Activated CD4-positive, alpha-beta T cell treated with anti-CD3 and anti-CD28 coated beads, Interleukin-2, amount 10 ng/mL, durations not matched to agents 7 days and 5 days (primary cell): ENCODE measurements around the gene GAK. TPM values are rescaled to one million over a fixed set of nuclear protein-coding genes. Genes with fewer than 3 reads are reported as not detected.

Experiments used
- CTCF ChIA-PET: fragments of 350-600 bp; sonication (Branson Sonifier 250); formaldehyde crosslinking; loops from one replicate; lab custom pipeline; 2021; ENCODE audit warnings: antibody characterized with exemption; lab: Charles Lee
- POLR2A ChIA-PET: fragments of 350-600 bp; sonication (Branson Sonifier 250); formaldehyde crosslinking; loops from one replicate; lab custom pipeline; 2021; ENCODE audit warnings: antibody characterized with exemption; lab: Charles Lee
- DNase-seq: peaks from one replicate; pipeline ENCODE4 v3.0.0-alpha.2; 2020
- H3K27ac Mint-ChIP-seq: one replicate; pipeline ENCODE4 v1.8.0; 2021; ENCODE audit warnings: mild to moderate bottlenecking, moderate library complexity, mixed read lengths
- H3K27me3 Mint-ChIP-seq: one replicate; pipeline ENCODE4 v1.8.0; 2021; ENCODE audit warnings: mixed read lengths
- H3K36me3 Mint-ChIP-seq: one replicate; pipeline ENCODE4 v1.8.0; 2021; ENCODE audit warnings: low read depth, mixed read lengths
- H3K4me1 Mint-ChIP-seq: one replicate; pipeline ENCODE4 v1.8.0; 2021; ENCODE audit warnings: mixed read lengths
- H3K4me3 Mint-ChIP-seq: one replicate; pipeline ENCODE4 v1.8.0; 2021; ENCODE audit warnings: mild to moderate bottlenecking, moderate library complexity, mixed read lengths
- H3K9me3 Mint-ChIP-seq: one replicate; pipeline ENCODE4 v1.8.0; 2021; ENCODE audit warnings: mixed read lengths
- total RNA-seq, 2 experiments: library from RNA; stranded (reverse); gene quantifications; one replicate each; pipeline ENCODE4 v1.2.3, GENCODE V29; 2021

The GAK gene
- total RNA-seq, 2 experiments from 2014 or later, result 133 to 148 TPM

DNA sequence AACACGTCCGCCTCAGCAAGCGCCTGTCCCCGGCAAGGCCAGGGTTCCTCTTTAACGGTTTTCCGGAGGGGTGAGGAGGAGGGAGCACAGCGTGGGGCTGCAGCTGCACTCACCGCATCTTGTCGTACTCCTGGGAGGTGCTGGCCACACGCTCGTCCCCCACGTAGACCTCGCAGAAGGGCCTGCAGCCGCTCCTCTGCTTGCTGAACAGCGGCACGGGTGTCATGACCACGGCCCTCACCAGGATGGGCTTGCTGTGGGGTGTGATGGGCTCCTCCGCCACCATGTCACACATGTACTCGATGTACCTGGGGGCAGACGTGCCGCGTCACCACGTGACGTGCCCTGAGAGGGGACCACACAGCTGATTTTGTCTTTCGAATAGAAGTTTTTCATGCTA is 54.6 kb downstream of the GAK start:
- Mint-ChIP-seq H3K36me3 (peaks cover 58% of the 10 kb centered on the region), H3K9me3 (no peaks in the 10 kb centered on the region), H3K4me3 (no peak overlapping the region), H3K4me1 (peaks cover 28% of the 10 kb centered on the region), H3K27ac (no peak overlapping the region), H3K27me3 (no peaks in the 10 kb centered on the region)
- POLR2A ChIA-PET, result no interaction called here
- CTCF ChIA-PET, result interaction anchor here (0.9 kb wide), 1 partner anchor 11 kb away, joined by 3 read pairs; no protein-coding TSS in a partner anchor
- no peak for DNase-seq

DNA sequence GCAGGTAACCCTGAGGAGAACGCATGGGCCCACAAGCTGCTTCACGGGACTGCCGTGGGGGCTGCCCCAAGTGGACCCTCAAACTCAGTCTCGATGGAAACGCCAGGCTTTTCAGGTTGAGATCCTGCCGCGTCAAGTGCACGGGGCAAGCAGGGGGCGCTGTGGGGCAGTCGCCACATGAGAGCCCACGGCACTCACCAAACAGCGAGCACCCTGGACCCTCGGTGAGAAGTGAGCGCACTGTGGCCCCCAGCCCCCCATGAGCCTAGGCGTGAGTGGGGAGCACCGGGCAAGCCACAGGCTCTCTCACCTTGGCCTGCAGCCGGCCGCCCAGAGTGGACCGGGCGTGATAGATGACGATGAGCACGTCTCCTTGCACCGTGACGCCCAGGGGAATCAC is 55.3 kb downstream of the GAK start:
- CTCF ChIA-PET, result interaction anchor here (0.9 kb wide), 1 partner anchor 10 kb away, joined by 3 read pairs; no protein-coding TSS in a partner anchor
- Mint-ChIP-seq H3K4me1 (peaks cover 28% of the 10 kb centered on the region), H3K9me3 (no peaks in the 10 kb centered on the region)

DNA sequence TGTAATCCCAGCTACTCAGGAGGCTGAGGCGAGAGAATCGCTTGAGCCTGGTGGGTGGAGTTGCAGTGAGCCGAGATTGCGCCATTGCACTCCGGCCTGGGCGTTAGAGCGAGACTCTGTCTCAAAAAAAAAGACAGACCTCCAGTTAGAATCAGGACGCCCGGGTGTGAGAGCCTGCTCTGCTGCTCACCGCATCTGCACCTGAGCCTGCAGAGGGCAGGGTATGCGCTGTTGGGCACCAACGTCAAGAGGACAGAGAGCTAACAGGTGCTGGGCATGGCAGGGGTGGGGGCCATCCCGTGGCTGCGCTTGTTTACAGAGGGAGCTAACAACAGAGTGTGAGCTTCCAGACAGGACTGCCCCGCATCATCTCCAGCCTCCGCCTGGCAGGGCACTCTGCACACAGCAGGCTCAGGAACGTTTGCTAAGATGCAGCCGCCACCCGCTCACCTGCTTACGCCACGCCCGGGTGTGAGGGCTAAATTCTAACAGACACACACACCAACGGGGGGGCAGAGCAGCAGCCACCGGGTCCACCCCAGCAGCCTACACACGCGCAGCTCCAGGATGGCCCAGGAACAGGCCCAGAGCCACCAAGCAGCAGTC is 56.2 kb downstream of the GAK start:
- ChIA-PET CTCF (no interaction called here), POLR2A (interaction anchor here (0.7 kb wide), 1 partner anchor 152 kb away, joined by 3 read pairs; no protein-coding TSS in a partner anchor)
- no peak overlapping the region for H3K4me3 Mint-ChIP-seq
- H3K9me3 Mint-ChIP-seq, result no peaks in the 10 kb centered on the region
- no peak for DNase-seq
- no peak overlapping the region for H3K27ac Mint-ChIP-seq
- H3K27me3 Mint-ChIP-seq, result no peaks in the 10 kb centered on the region
- peaks cover 56% of the 10 kb centered on the region for H3K36me3 Mint-ChIP-seq
- peaks cover 28% of the 10 kb centered on the region for H3K4me1 Mint-ChIP-seq

More for the DNA sequence above, 55.3 kb downstream of the GAK start:
- H3K27me3 Mint-ChIP-seq, result no peaks in the 10 kb centered on the region
- DNase-seq, result no peak
- POLR2A ChIA-PET, result no interaction called here
- H3K36me3 Mint-ChIP-seq, result peaks cover 56% of the 10 kb centered on the region
- no peak overlapping the region for H3K27ac Mint-ChIP-seq
- H3K4me3 Mint-ChIP-seq, result no peak overlapping the region

DNA sequence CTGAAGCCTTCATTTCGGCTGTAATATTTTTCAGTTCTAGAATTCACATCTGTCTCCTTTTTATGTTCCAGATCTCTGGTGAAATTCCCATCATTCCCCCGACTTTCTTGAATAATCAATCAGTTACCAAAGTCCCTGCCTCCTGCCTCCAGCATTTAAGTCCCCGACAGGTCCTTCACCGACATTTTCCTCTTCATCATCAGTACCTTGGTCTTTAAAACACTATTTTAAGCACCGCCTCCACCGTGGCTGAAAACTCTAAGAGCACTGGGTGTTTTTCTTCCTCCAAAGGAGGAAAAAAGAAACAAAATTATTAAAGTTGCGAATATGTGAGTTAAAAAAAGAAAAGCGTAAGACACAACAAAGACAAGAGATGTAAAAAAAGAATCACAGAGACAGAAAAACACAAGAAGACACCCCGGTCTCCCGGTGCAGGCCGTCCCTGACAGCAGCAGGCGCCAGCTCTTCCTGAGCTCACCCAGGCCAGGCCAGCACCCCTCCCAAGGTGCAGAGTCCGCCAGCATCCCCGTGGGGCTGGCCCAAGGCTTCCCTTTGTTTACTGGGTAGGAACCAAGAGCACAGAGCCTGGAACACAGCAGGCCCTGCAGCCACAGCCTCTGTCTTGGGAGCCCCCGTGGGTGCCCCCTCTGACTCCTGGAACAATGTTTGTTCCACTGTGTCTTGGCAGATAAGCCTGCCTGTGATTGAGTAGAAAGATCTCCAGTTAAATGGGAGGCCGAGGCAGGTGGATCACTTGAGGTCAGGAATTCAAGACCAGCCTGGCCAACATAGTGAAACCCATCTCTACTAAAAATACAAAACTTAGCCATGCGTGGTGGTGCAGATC is 56.9 kb downstream of the GAK start:
- POLR2A ChIA-PET, result interaction anchor here (0.7 kb wide), 1 partner anchor 151 kb away, joined by 3 read pairs; no protein-coding TSS in a partner anchor
- no peaks in the 10 kb centered on the region for H3K9me3 Mint-ChIP-seq
- H3K4me1 Mint-ChIP-seq, result peaks cover 24% of the 10 kb centered on the region
- H3K27me3 Mint-ChIP-seq, result no peaks in the 10 kb centered on the region
- H3K36me3 Mint-ChIP-seq, result peaks cover 58% of the 10 kb centered on the region
- H3K27ac Mint-ChIP-seq, result no peak overlapping the region
- no peak overlapping the region for H3K4me3 Mint-ChIP-seq
- no peak for DNase-seq
- CTCF ChIA-PET, result no interaction called here

DNA sequence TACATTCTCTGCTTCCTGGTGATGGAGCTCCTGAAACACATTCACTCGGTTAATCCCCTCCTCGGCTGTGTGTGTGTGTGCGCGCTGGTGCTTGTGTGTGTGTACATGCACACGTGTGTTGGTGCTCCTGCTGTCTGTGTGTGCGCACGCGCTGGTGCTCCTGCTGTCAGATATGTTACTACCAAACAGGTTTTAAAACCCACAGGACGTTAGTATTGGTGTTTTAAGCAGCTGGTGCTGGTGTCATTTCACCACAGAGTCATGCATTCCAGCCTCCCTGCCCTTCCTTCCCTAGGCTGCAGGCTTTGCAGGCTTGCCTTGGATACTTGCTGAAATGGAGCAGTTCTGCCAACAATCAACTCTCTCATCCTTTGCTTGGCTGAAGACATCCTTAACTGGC is 58.1 kb downstream of the GAK start:
- Mint-ChIP-seq H3K36me3 (peaks cover 60% of the 10 kb centered on the region), H3K4me1 (peaks cover 13% of the 10 kb centered on the region), H3K4me3 (no peak overlapping the region), H3K27me3 (no peaks in the 10 kb centered on the region), H3K9me3 (peaks cover 6% of the 10 kb centered on the region), H3K27ac (no peak overlapping the region)
- no peak for DNase-seq
- CTCF ChIA-PET, result no interaction called here
- POLR2A ChIA-PET, result no interaction called here

DNA sequence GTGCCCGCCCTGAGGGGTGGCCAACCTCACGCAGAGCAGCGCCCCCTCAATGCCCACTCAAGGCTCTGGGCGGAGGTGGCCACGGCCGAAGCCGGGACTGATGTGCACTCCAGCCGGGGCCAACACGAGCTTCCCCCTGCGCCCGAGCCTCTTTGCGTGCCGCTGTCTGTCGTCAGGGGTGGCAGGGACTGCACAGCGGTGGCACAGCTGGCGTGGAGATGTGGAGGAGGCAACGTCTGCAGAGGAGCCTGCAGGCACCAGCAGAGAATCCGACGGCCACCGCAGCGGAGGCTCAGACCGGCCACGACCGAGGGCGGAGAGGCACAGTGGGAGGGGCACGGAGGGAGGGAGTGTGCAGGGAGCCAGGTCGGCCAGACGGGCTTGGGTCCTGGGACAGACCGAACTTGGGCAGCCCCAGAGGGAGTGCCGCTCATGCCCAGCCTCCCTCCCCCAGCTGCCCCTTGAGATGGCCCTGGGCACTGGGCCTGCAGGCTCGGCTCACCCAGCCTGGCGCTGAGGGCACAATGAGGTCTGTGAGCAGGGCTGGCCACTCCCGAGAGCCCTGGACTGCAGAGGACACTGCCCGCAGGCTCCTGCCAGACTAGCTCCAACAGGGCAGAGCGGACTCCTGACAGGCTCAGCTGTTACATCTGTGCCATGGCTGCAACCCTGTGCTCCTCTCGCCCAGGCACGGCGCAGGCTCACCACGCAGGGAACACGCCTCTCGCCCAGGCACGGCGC is 59.7 kb downstream of the GAK start:
- CTCF ChIA-PET, result no interaction called here
- peaks cover 56% of the 10 kb centered on the region for H3K36me3 Mint-ChIP-seq
- H3K27me3 Mint-ChIP-seq, result no peaks in the 10 kb centered on the region
- no peak for DNase-seq
- POLR2A ChIA-PET, result no interaction called here
- peaks cover 6% of the 10 kb centered on the region for H3K9me3 Mint-ChIP-seq
- H3K4me3 Mint-ChIP-seq, result no peak overlapping the region
- no peaks in the 10 kb centered on the region for H3K4me1 Mint-ChIP-seq
- no peak overlapping the region for H3K27ac Mint-ChIP-seq

DNA sequence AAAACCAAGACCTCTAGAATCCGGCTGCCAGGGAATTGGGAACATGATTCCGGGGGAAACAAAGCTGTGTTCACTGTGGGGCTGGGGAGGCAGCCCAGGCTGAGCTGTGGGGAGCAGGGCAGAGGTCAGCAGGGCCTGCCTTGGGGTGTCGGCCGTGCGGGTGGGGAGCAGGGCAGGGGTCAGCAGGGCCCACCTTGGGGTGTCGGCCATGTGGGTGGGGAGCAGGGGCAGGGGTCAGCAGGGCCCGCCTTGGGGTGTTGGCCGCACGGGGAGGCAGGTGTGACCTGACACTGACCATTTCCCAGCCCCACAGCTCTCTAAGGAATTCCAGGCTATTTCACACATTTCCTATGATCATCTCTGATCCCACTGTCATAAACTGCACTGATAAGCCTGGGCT is 60.6 kb downstream of the GAK start:
- POLR2A ChIA-PET, result no interaction called here
- CTCF ChIA-PET, result no interaction called here
- H3K27me3 Mint-ChIP-seq, result no peaks in the 10 kb centered on the region
- H3K36me3 Mint-ChIP-seq, result peaks cover 50% of the 10 kb centered on the region
- no peak overlapping the region for H3K4me3 Mint-ChIP-seq
- H3K4me1 Mint-ChIP-seq, result no peaks in the 10 kb centered on the region
- DNase-seq, result no peak
- H3K9me3 Mint-ChIP-seq, result peaks cover 6% of the 10 kb centered on the region
- no peak overlapping the region for H3K27ac Mint-ChIP-seq

DNA sequence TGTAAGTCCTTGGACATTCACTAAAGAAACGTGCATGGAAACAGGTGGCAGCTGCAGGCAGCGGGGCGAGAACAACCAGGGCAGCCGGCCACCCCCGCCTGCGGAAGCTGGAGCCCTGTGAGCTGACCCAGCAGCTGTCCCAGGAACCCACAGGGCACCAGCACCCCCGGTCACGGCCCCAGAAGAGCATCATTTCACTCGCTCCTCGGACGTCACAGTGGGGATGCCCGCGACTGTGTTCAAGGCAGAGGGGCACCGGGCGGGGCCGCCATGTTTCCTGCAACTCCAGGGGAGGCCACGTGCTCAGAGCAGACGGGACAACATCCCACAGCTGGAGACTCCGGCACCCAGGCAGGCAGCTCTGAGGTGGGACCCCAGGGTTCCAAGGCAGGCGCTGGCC is 61.2 kb downstream of the GAK start:
- CTCF ChIA-PET, result no interaction called here
- DNase-seq, result no peak
- Mint-ChIP-seq H3K4me3 (no peak overlapping the region), H3K36me3 (peaks cover 47% of the 10 kb centered on the region), H3K27me3 (no peaks in the 10 kb centered on the region), H3K4me1 (no peaks in the 10 kb centered on the region), H3K27ac (no peak overlapping the region), H3K9me3 (peaks cover 6% of the 10 kb centered on the region)
- POLR2A ChIA-PET, result no interaction called here

DNA sequence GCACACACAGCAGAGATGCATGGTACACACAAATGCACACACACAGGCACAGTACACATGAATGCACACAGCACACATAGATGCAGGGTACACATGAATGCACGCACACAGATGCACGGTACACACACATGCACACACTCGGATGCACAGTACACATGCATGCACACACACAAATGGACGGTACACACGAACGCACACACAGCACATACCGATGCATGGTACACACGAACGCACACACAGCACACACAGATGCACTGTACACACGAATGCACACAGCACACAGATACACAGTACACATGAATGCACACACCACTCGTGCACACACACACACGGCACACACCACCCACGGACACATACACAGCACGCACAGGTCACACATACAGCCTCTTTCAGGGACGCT is 62.3 kb downstream of the GAK start:
- no peak overlapping the region for H3K4me3 Mint-ChIP-seq
- peaks cover 43% of the 10 kb centered on the region for H3K36me3 Mint-ChIP-seq
- CTCF ChIA-PET, result no interaction called here
- H3K27me3 Mint-ChIP-seq, result no peaks in the 10 kb centered on the region
- H3K4me1 Mint-ChIP-seq, result no peaks in the 10 kb centered on the region
- H3K9me3 Mint-ChIP-seq, result peaks cover 6% of the 10 kb centered on the region
- DNase-seq, result no peak
- no peak overlapping the region for H3K27ac Mint-ChIP-seq
- POLR2A ChIA-PET, result no interaction called here

DNA sequence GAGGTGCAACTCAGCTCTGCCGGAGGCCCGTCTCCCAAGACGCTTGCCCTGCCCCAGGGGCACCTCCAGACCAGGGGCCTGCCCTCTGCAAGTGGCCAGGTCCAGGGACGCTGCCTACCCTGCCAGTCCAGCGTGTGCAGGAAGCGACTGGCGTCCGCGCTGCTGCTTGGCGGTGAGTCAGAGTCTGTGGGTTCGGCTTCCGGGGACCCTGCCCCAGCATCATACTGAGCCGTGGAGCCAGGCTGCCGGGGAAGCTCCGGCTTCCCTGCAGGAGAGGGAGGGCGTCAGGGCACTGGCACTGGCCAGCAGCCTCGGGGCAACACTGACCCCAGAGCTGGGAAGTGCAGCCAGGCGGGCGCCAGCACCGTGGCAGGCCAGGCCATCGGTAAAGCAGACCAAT is 63.7 kb downstream of the GAK start:
- ChIA-PET CTCF (no interaction called here), POLR2A (no interaction called here)
- peaks cover 36% of the 10 kb centered on the region for H3K36me3 Mint-ChIP-seq

DNA sequence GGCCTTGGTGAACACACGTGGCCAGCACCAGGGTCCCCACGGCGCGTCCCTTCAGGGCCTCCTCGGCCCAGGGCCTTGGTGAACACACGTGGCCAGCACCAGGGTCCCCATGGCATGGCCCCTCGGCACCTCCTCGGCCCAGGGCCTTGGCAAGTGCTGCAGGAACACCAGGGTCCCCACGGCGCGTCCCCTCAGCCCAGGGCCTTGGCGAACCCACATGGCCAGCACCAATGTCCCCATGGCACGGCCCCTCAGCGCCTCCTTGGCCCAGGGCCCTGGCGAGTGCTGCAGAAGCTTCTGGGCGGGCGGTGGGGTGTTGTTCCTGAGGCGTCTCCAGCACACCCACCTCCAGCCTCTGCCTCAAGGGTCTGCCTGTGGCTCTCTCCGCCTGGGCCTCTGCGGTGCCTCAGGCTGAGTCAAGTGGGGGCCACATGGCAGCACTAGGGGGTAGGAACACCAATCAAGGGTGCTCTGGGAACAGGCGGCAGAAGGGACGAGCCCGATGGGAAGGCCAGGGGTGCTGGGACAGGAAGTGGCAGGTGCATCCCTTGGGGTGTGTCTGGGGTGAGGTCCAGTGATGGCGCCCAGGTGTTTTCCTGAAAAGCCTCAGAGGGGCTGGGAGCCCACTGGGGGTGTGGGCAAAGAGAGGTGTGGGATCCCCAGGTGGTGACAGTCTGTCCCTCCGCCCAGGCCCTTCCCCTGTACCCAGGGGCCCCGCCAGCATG is 64.4 kb downstream of the GAK start:
- H3K9me3 Mint-ChIP-seq, result peaks cover 6% of the 10 kb centered on the region
- H3K27ac Mint-ChIP-seq, result no peak overlapping the region
- CTCF ChIA-PET, result no interaction called here
- peaks cover 42% of the 10 kb centered on the region for H3K36me3 Mint-ChIP-seq
- no peak for DNase-seq
- H3K4me3 Mint-ChIP-seq, result no peak overlapping the region
- H3K27me3 Mint-ChIP-seq, result no peaks in the 10 kb centered on the region
- no peaks in the 10 kb centered on the region for H3K4me1 Mint-ChIP-seq
- POLR2A ChIA-PET, result no interaction called here

More for the DNA sequence above, 63.7 kb downstream of the GAK start:
- Mint-ChIP-seq H3K4me3 (no peak overlapping the region), H3K27me3 (no peaks in the 10 kb centered on the region), H3K9me3 (peaks cover 6% of the 10 kb centered on the region), H3K4me1 (no peaks in the 10 kb centered on the region), H3K27ac (no peak overlapping the region)
- no peak for DNase-seq

DNA sequence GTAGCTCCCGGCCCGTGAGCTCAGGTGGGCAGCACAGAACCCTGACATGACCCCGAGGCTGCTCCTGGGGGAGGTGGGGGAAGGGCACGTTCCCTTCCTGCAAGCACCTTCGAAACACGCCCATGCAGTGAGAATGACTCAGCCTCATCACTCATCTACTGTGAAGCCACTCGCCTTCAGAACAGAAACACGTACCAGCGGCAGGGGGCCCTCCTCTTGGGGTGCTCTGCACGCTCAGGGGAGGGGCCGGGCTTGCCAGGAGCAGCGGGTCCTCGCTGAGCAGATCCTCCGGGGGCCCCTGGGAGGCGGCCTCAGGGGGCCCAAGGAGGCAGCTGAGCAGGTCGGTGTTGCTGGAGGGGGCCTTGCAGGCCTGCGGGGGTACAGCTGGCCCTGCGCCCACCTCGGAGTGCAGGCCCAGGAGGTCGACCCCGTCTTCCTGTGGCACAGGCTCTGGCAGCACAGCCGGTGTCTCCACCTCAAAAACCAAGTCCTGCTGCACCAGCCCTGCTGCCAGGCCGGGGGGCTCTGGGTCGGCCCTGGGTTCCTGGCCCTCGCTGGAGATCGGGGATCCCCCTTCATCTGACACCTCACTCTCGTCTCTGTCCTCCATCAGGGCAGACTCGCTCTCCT is 65.2 kb downstream of the GAK start:
- peaks cover 6% of the 10 kb centered on the region for H3K9me3 Mint-ChIP-seq
- no peak for DNase-seq
- H3K4me3 Mint-ChIP-seq, result no peak overlapping the region
- H3K27ac Mint-ChIP-seq, result no peak overlapping the region
- H3K36me3 Mint-ChIP-seq, result peaks cover 46% of the 10 kb centered on the region
- CTCF ChIA-PET, result interaction anchor here (1.0 kb wide), 1 partner anchor 10 kb away, joined by 3 read pairs; no protein-coding TSS in a partner anchor
- POLR2A ChIA-PET, result no interaction called here
- H3K4me1 Mint-ChIP-seq, result no peaks in the 10 kb centered on the region
- H3K27me3 Mint-ChIP-seq, result no peaks in the 10 kb centered on the region
